ENCODE results near the gene MRPL27.

The MRPL27 gene

DNA sequence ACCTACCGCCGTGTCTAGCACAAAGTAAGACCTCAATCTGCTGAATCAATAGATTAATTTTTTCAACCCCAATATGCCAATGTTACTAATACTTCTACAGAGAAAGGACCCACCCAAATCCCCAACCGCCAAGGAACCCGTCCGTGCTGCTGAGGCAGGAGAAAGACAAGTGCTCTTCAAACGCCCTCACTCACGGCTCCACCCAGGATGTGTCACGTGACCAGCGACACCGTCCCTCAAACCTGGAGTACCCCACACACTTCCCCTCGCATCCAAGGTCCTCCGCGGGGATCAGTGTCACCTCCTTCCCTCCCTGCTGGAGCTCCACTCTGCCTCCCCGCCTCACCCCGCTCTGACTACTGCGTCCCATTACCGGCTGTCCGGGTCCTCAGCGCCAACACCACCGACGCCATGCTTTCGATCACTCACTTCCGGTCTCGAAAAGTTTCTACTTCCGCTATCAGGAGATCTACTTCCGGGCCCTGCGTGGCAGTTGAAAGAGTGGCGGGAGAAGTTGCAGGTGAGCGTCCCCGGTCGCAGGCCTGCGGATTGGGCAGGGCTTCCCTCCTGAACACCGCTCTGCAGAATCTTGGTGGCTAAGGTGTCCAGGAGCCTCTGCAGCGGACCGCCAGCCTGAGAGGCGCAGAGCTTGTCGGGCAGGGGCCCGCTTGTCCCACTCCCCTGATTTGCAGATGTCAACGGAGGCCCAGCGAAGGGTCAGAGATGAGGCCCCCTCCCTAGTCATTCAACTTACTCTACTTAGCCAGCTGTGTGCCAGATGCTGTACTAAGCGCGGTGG is at the start of gene MRPL27, which contains the start of gene EME1 (continued):
- TF ChIP-seq, protein P1, sequence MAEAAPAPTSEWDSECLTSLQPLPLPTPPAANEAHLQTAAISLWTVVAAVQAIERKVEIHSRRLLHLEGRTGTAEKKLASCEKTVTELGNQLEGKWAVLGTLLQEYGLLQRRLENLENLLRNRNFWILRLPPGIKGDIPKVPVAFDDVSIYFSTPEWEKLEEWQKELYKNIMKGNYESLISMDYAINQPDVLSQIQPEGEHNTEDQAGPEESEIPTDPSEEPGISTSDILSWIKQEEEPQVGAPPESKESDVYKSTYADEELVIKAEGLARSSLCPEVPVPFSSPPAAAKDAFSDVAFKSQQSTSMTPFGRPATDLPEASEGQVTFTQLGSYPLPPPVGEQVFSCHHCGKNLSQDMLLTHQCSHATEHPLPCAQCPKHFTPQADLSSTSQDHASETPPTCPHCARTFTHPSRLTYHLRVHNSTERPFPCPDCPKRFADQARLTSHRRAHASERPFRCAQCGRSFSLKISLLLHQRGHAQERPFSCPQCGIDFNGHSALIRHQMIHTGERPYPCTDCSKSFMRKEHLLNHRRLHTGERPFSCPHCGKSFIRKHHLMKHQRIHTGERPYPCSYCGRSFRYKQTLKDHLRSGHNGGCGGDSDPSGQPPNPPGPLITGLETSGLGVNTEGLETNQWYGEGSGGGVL (tag by site-specific recombination; IDR thresholded peaks at IDR 0.05) = no peak
- no peak for TF ChIP-seq ZNF121 (tag by site-specific recombination; IDR thresholded peaks at IDR 0.05)
- TF ChIP-seq, protein P2, sequence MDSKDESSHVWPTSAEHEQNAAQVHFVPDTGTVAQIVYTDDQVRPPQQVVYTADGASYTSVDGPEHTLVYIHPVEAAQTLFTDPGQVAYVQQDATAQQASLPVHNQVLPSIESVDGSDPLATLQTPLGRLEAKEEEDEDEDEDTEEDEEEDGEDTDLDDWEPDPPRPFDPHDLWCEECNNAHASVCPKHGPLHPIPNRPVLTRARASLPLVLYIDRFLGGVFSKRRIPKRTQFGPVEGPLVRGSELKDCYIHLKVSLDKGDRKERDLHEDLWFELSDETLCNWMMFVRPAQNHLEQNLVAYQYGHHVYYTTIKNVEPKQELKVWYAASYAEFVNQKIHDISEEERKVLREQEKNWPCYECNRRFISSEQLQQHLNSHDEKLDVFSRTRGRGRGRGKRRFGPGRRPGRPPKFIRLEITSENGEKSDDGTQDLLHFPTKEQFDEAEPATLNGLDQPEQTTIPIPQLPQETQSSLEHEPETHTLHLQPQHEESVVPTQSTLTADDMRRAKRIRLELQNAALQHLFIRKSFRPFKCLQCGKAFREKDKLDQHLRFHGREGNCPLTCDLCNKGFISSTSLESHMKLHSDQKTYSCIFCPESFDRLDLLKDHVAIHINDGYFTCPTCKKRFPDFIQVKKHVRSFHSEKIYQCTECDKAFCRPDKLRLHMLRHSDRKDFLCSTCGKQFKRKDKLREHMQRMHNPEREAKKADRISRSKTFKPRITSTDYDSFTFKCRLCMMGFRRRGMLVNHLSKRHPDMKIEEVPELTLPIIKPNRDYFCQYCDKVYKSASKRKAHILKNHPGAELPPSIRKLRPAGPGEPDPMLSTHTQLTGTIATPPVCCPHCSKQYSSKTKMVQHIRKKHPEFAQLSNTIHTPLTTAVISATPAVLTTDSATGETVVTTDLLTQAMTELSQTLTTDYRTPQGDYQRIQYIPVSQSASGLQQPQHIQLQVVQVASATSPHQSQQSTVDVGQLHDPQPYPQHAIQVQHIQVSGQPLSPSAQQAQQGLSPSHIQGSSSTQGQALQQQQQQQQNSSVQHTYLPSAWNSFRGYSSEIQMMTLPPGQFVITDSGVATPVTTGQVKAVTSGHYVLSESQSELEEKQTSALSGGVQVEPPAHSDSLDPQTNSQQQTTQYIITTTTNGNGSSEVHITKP (tag by site-specific recombination; IDR thresholded peaks at IDR 0.05) = 0 out of 2 replicates have a peak, but pooled peaks have one; percentile 50
- TF ChIP-seq ZNF169 (tag by site-specific recombination; IDR thresholded peaks at IDR 0.05) = no peak
- TF ChIP-seq, protein P3, sequence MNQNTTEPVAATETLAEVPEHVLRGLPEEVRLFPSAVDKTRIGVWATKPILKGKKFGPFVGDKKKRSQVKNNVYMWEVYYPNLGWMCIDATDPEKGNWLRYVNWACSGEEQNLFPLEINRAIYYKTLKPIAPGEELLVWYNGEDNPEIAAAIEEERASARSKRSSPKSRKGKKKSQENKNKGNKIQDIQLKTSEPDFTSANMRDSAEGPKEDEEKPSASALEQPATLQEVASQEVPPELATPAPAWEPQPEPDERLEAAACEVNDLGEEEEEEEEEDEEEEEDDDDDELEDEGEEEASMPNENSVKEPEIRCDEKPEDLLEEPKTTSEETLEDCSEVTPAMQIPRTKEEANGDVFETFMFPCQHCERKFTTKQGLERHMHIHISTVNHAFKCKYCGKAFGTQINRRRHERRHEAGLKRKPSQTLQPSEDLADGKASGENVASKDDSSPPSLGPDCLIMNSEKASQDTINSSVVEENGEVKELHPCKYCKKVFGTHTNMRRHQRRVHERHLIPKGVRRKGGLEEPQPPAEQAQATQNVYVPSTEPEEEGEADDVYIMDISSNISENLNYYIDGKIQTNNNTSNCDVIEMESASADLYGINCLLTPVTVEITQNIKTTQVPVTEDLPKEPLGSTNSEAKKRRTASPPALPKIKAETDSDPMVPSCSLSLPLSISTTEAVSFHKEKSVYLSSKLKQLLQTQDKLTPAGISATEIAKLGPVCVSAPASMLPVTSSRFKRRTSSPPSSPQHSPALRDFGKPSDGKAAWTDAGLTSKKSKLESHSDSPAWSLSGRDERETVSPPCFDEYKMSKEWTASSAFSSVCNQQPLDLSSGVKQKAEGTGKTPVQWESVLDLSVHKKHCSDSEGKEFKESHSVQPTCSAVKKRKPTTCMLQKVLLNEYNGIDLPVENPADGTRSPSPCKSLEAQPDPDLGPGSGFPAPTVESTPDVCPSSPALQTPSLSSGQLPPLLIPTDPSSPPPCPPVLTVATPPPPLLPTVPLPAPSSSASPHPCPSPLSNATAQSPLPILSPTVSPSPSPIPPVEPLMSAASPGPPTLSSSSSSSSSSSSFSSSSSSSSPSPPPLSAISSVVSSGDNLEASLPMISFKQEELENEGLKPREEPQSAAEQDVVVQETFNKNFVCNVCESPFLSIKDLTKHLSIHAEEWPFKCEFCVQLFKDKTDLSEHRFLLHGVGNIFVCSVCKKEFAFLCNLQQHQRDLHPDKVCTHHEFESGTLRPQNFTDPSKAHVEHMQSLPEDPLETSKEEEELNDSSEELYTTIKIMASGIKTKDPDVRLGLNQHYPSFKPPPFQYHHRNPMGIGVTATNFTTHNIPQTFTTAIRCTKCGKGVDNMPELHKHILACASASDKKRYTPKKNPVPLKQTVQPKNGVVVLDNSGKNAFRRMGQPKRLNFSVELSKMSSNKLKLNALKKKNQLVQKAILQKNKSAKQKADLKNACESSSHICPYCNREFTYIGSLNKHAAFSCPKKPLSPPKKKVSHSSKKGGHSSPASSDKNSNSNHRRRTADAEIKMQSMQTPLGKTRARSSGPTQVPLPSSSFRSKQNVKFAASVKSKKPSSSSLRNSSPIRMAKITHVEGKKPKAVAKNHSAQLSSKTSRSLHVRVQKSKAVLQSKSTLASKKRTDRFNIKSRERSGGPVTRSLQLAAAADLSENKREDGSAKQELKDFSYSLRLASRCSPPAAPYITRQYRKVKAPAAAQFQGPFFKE (tag by site-specific recombination; IDR thresholded peaks at IDR 0.05; ENCODE audit: borderline replicate concordance) = no peak
- peak; percentile 67; the same call in 1 of the 2 replicates for TF ChIP-seq ZBTB48 (tag by site-specific recombination; IDR thresholded peaks at IDR 0.05)
- TF ChIP-seq ZNF366 (tag by site-specific recombination; conservative IDR thresholded peaks at IDR 0.05) = peak; percentile 75
- TF ChIP-seq SP2 (tag by site-specific recombination; IDR thresholded peaks at IDR 0.05) = peak; percentile 92
- TF ChIP-seq ZNF658 (tag by site-specific recombination; IDR thresholded peaks at IDR 0.05) = no peak
- peak; percentile 95 for TF ChIP-seq KLF8 (tag by site-specific recombination; IDR thresholded peaks at IDR 0.05)
- no peak for TF ChIP-seq ZNF416 (tag by site-specific recombination; IDR thresholded peaks at IDR 0.05)
- TF ChIP-seq ZNF830 (tag by site-specific recombination; IDR thresholded peaks at IDR 0.05; ENCODE audit: low read depth) = no peak
- TF ChIP-seq ZNF335 (tag by site-specific recombination; conservative IDR thresholded peaks at IDR 0.05) = peak; percentile 99
- TF ChIP-seq ZNF175 (tag by site-specific recombination; IDR thresholded peaks at IDR 0.05) = no peak
- TF ChIP-seq ZNF629 (tag by site-specific recombination; IDR thresholded peaks at IDR 0.05) = peak; percentile 95
- TF ChIP-seq, protein P4, sequence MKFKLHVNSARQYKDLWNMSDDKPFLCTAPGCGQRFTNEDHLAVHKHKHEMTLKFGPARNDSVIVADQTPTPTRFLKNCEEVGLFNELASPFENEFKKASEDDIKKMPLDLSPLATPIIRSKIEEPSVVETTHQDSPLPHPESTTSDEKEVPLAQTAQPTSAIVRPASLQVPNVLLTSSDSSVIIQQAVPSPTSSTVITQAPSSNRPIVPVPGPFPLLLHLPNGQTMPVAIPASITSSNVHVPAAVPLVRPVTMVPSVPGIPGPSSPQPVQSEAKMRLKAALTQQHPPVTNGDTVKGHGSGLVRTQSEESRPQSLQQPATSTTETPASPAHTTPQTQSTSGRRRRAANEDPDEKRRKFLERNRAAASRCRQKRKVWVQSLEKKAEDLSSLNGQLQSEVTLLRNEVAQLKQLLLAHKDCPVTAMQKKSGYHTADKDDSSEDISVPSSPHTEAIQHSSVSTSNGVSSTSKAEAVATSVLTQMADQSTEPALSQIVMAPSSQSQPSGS (tag by site-specific recombination; IDR thresholded peaks at IDR 0.05; ENCODE audit: low read depth) = peak; percentile 4; the same call in 1 of the 2 replicates
- TF ChIP-seq ZFP37 (tag by site-specific recombination; IDR thresholded peaks at IDR 0.05) = peak; percentile 72; the same call in 1 of the 2 replicates
- TF ChIP-seq HOXD13 (CRISPR knock-in tag; IDR thresholded peaks at IDR 0.05; ENCODE audit: borderline replicate concordance) = no peak
- TF ChIP-seq EGR2 (tag by site-specific recombination; IDR thresholded peaks at IDR 0.05; ENCODE audit: low read depth) = no peak
- peak; percentile 17; the same call in 1 of the 2 replicates for TF ChIP-seq ZNF777 (tag by site-specific recombination; IDR thresholded peaks at IDR 0.05; ENCODE audit: borderline replicate concordance)
- no peak for TF ChIP-seq ZNF302 (tag by site-specific recombination; IDR thresholded peaks at IDR 0.05; ENCODE audit: low read depth)
- TF ChIP-seq ZNF292 (tag by site-specific recombination; IDR thresholded peaks at IDR 0.05; ENCODE audit: borderline replicate concordance, low read depth) = no peak
- no peak; the same call in 1 of the 2 replicates for TF ChIP-seq ZNF157 (tag by site-specific recombination; IDR thresholded peaks at IDR 0.05)
- TF ChIP-seq ZNF621 (tag by site-specific recombination; IDR thresholded peaks at IDR 0.05) = no peak
- 0 out of 2 replicates have a peak, but pooled peaks have one; percentile 33 for TF ChIP-seq PRDM1 (tag by site-specific recombination; IDR thresholded peaks at IDR 0.05)
- peak; percentile 92 for TF ChIP-seq ZNF600 (tag by site-specific recombination; IDR thresholded peaks at IDR 0.05)
- peak; percentile 91 for TF ChIP-seq ZSCAN16 (tag by site-specific recombination; IDR thresholded peaks at IDR 0.05)
